ENCODE measurements around the gene SERTAD3. TPM values are rescaled to one million over a fixed set of nuclear protein-coding genes. Genes with fewer than 3 reads are reported as not detected.

Gene SERTAD3
- total and polyA plus RNA-seq, 2 donors (not counting 3 experiments of a cell fraction or from before 2014, with no cell fraction given): 13.3 to 29.9 TPM

- Histone ChIP-seq H3K27me3 (ENCODE audit: control insufficient read depth in 2 of 2, insufficient read depth in 2 of 2, low read length in 2 of 2) (no peaks in the 10 kb centered on the region), H3K9me1 (replicated peaks; ENCODE audit: control insufficient read depth, extremely low read depth, insufficient read depth, low read length) (no peaks in the 10 kb centered on the region), H2AFZ (ENCODE audit: low read depth, low read length) (no peak overlapping the region), H3K9ac (replicated peaks; ENCODE audit: extremely low read depth, insufficient read depth, low read length) (peak overlapping the region; percentile 50), H3K79me2 (ENCODE audit: control insufficient read depth, insufficient read depth, low read length) (peaks cover 29% of the 10 kb centered on the region), H3K4me3 (replicated peaks in 1 of 3; ENCODE audit: insufficient read depth in 1 of 3, low read depth in 1 of 3, low read length in 3 of 3) (peak overlapping the region; percentile 4 to 58 (median 29)), H3K4me2 (ENCODE audit: insufficient read depth, low read length) (peak overlapping the region; percentile 65), H4K20me1 (replicated peaks; ENCODE audit: control insufficient read depth, extremely low read depth, insufficient read depth, low read length) (no peaks in the 10 kb centered on the region), H3K27ac (ENCODE audit: insufficient read depth, low read depth, low read length) (peak overlapping the region; percentile 23), H3K4me1 (ENCODE audit: control insufficient read depth, extremely low read depth, insufficient read depth, low read length) (peaks cover 9% of the 10 kb centered on the region), H3K36me3 (ENCODE audit: control insufficient read depth in 2 of 2, extremely low read depth in 1 of 2, insufficient read depth in 2 of 2, low read length in 2 of 2) (peaks cover 9 to 12% of the 10 kb centered on the region in 2 experiments), H3K9me3 (replicated peaks; ENCODE audit: control insufficient read depth, insufficient read depth, low read length) (no peaks in the 10 kb centered on the region)
- TSS peak; percentile 35 for BruUV-seq (replicated peaks)
- FAIRE-seq (no peak), DNase-seq (ENCODE audit: low read depth, low spot score) (no peak)
- ChIA-PET POLR2A (interaction anchor here (1.6 to 2.6 kb wide), 5 partner anchors 9 to 23 kb away, joined by 4 to 15 read pairs (median 13); partner anchors contain the start of genes BLVRB and SERTAD1), CTCF (interaction anchor here (0.7 to 4.1 kb wide), 14 partner anchors 9 to 192 kb away, joined by 3 to 37 read pairs (median 5); partner anchors contain the start of genes BLVRB, PRX and SERTAD1)
- TF ChIP-seq JUN (IDR thresholded peaks at IDR 0.05; ENCODE audit: borderline replicate concordance, insufficient read depth, insufficient read length, low read depth): no peak
- dilution Hi-C loops (cut with MboI; ENCODE audit: extremely low pct_ligation_motif_present, low sequenced_read_pairs) (no loop called here), intact Hi-C loops (cut with micrococcal nuclease) (loop anchor here (1.0 to 10.0 kb wide), 6 partner anchors 9 to 362 kb away; partner anchors contain the start of genes AKT2, C19orf47, PLD3 and SERTAD1)
Observed at GRCh38 chr19:40442328-40443130, 1.6 kb downstream of the SERTAD3 start.

- Histone ChIP-seq H3K27me3 (ENCODE audit: control insufficient read depth in 2 of 2, insufficient read depth in 2 of 2, low read length in 2 of 2) (no peaks in the 10 kb centered on the region), H3K9ac (replicated peaks; ENCODE audit: extremely low read depth, insufficient read depth, low read length) (peak overlapping the region; percentile 50), H3K27ac (ENCODE audit: insufficient read depth, low read depth, low read length) (no peak overlapping the region), H3K79me2 (ENCODE audit: control insufficient read depth, insufficient read depth, low read length) (peaks cover 29% of the 10 kb centered on the region), H3K36me3 (ENCODE audit: control insufficient read depth in 2 of 2, extremely low read depth in 1 of 2, insufficient read depth in 2 of 2, low read length in 2 of 2) (peaks cover 9 to 12% of the 10 kb centered on the region in 2 experiments), H3K9me1 (replicated peaks; ENCODE audit: control insufficient read depth, extremely low read depth, insufficient read depth, low read length) (no peaks in the 10 kb centered on the region), H3K4me3 (replicated peaks in 1 of 3; ENCODE audit: insufficient read depth in 1 of 3, low read depth in 1 of 3, low read length in 3 of 3) (no peak overlapping the region), H3K9me3 (replicated peaks; ENCODE audit: control insufficient read depth, insufficient read depth, low read length) (no peaks in the 10 kb centered on the region), H3K4me2 (ENCODE audit: insufficient read depth, low read length) (peak overlapping the region; percentile 65), H3K4me1 (ENCODE audit: control insufficient read depth, extremely low read depth, insufficient read depth, low read length) (peaks cover 9% of the 10 kb centered on the region), H2AFZ (ENCODE audit: low read depth, low read length) (no peak overlapping the region), H4K20me1 (replicated peaks; ENCODE audit: control insufficient read depth, extremely low read depth, insufficient read depth, low read length) (no peaks in the 10 kb centered on the region)
- TF ChIP-seq MYC (IDR thresholded peaks at IDR 0.05; ENCODE audit: low read depth, low read length): no peak
- no peak for TF ChIP-seq GATA2 (IDR thresholded peaks at IDR 0.05; ENCODE audit: insufficient read depth, insufficient read length, low read depth, low read length)
- TF ChIP-seq JUN (IDR thresholded peaks at IDR 0.05; ENCODE audit: borderline replicate concordance, insufficient read depth, insufficient read length, low read depth): no peak
- no peak for TF ChIP-seq MAX (IDR thresholded peaks at IDR 0.05; ENCODE audit: insufficient read depth, insufficient read length)
- TF ChIP-seq EZH2 (IDR thresholded peaks at IDR 0.05; ENCODE audit: borderline replicate concordance, low read depth, low read length, severe bottlenecking): no peak
- no peak for TF ChIP-seq FOS (IDR thresholded peaks at IDR 0.05; ENCODE audit: borderline replicate concordance, insufficient read depth, low read length)
- TF ChIP-seq CTCF (IDR thresholded peaks at IDR 0.05; ENCODE audit: extremely low read depth in 1 of 2, insufficient read depth in 1 of 2, low read depth in 1 of 2, low read length in 2 of 2): no peak
- TF ChIP-seq POLR2AphosphoS5 (IDR thresholded peaks at IDR 0.05; ENCODE audit: insufficient read depth, low read depth, low read length): no peak
- TF ChIP-seq POLR2A (IDR thresholded peaks at IDR 0.05; ENCODE audit: low read depth, low read length): no peak
- ChIA-PET CTCF (interaction anchor here (2.2 to 4.1 kb wide), 2 partner anchors 15 to 21 kb away, joined by 14 to 37 read pairs; partner anchors contain the start of gene SERTAD1), POLR2A (no interaction called here)
- dilution Hi-C loops (cut with MboI; ENCODE audit: extremely low pct_ligation_motif_present, low sequenced_read_pairs) (no loop called here), intact Hi-C loops (cut with micrococcal nuclease) (loop anchor here (5.0 to 10.0 kb wide), 2 partner anchors 156 to 363 kb away; no protein-coding TSS in a partner anchor)
- FAIRE-seq (no peak), DNase-seq (ENCODE audit: low read depth, low spot score) (no peak)
- no TSS peak for BruUV-seq (replicated peaks)
Observed at GRCh38 chr19:40441719-40442253, 2.3 kb downstream of the SERTAD3 start.

Measured in endothelial cell of umbilical vein (primary cell).